IMR-90 (cell line): ENCODE results near the gene GALNT13. TPM values are rescaled to one million over a fixed set of nuclear protein-coding genes. Genes with fewer than 3 reads are reported as not detected.

Source experiments
- ATAC-seq: fragments of 200-7000 bp; cut with Tn5 transposase; 2 replicates; pipeline ENCODE4 v1.9.1; 2020; ENCODE audit warnings: low read depth, mild to moderate bottlenecking, moderate library complexity
- BruUV-seq: library from RNA; stranded (reverse); fragments of 400-500 nt; replicated peaks from 2 replicates; lab custom pipeline; 2021; lab: Mats Ljungman, UMichigan
- CTCF ChIA-PET: fragments of 300-600 bp; formaldehyde crosslinking; extraction: SDS; loops from one replicate; lab custom pipeline; 2021; ENCODE audit warnings: antibody characterized with exemption; lab: Yijun Ruan, JAX
- POLR2A ChIA-PET: fragments of 300-600 bp; sonication (Branson Sonifier 250); formaldehyde crosslinking; loops from one replicate; lab custom pipeline; 2022; ENCODE audit warnings: antibody characterized with exemption; ENCODE audit not compliant: unreplicated experiment; lab: Charles Lee
- DNase-seq: peaks from one replicate; pipeline ENCODE4 v3.0.0; 2013
- H2AFZ ChIP-seq: replicated peaks from 2 replicates; pipeline ENCODE3; 2013; ENCODE audit warnings: low read length, mild to moderate bottlenecking; ENCODE audit not compliant: poor library complexity
- H2AK5ac ChIP-seq: 2 replicates; pipeline ENCODE4 v1.6.1; 2013; ENCODE audit warnings: low read depth, low read length, inconsistent platforms
- H2AK9ac ChIP-seq: replicated peaks from 2 replicates; pipeline ENCODE3; 2013; ENCODE audit warnings: mild to moderate bottlenecking, low read depth, low read length, moderate library complexity; ENCODE audit not compliant: poor library complexity
- H2BK120ac ChIP-seq: 2 replicates; pipeline ENCODE4 v1.6.1; 2013; ENCODE audit warnings: low read depth, low read length, inconsistent platforms
- H2BK15ac ChIP-seq: 3 replicates; pipeline ENCODE4 v1.6.1; 2013; ENCODE audit warnings: low read depth, low read length, inconsistent platforms
- H2BK20ac ChIP-seq: 2 replicates; pipeline ENCODE4 v1.6.1; 2013; ENCODE audit warnings: low read depth, mild to moderate bottlenecking, inconsistent platforms, low read length, moderate library complexity
- H2BK5ac ChIP-seq: 2 replicates; pipeline ENCODE4 v1.6.1; 2013; ENCODE audit warnings: mild to moderate bottlenecking, low read depth, low read length, inconsistent platforms; ENCODE audit not compliant: poor library complexity, severe bottlenecking
- H3K14ac ChIP-seq: replicated peaks from 2 replicates; pipeline ENCODE4 v1.6.1; 2013; ENCODE audit warnings: low read depth, low read length, inconsistent platforms
- H3K18ac ChIP-seq: 2 replicates; pipeline ENCODE4 v1.6.1; 2013; ENCODE audit warnings: low read depth, low read length, control low read depth
- H3K23ac ChIP-seq: 2 replicates; pipeline ENCODE4 v1.6.1; 2013; ENCODE audit warnings: low read depth, low read length, inconsistent platforms
- H3K27ac ChIP-seq: 2 replicates; pipeline ENCODE4 v1.5.1; 2013; ENCODE audit warnings: mild to moderate bottlenecking, control low read depth, low read length; ENCODE audit not compliant: insufficient read depth
- H3K27me3 ChIP-seq: 2 replicates; pipeline ENCODE4 v1.6.1; 2013; ENCODE audit warnings: low read length; ENCODE audit not compliant: control insufficient read depth, insufficient read depth
- H3K36me3 ChIP-seq: 2 replicates; pipeline ENCODE4 v1.6.1; 2013; ENCODE audit warnings: low read length, mixed read lengths; ENCODE audit not compliant: control insufficient read depth, insufficient read depth
- H3K4ac ChIP-seq: 2 replicates; pipeline ENCODE4 v1.6.1; 2013; ENCODE audit warnings: low read depth, low read length, inconsistent platforms
- H3K4me1 ChIP-seq: 2 replicates; pipeline ENCODE4 v1.6.1; 2013; ENCODE audit warnings: low read length, mixed read lengths; ENCODE audit not compliant: control insufficient read depth, insufficient read depth
- H3K4me2 ChIP-seq: 2 replicates; pipeline ENCODE4 v1.6.1; 2013; ENCODE audit warnings: low read depth, mild to moderate bottlenecking, control low read depth, low read length, moderate library complexity
- H3K4me3 ChIP-seq: 2 replicates; pipeline ENCODE4 v1.5.1; 2013; ENCODE audit warnings: low read depth, mild to moderate bottlenecking, control low read depth, low read length, moderate library complexity; ENCODE audit not compliant: insufficient read depth
- H3K56ac ChIP-seq: 2 replicates; pipeline ENCODE4 v1.6.1; 2013; ENCODE audit warnings: low read length, inconsistent platforms; ENCODE audit not compliant: insufficient read depth; ENCODE audit errors: extremely low read depth
- H3K79me1 ChIP-seq, 2 experiments: 2 replicates each; pipeline ENCODE4 v1.6.1; 2013; ENCODE audit warnings: low read length in 2 of 2, inconsistent platforms in 1 of 2, low read depth in 1 of 2
- H3K9ac ChIP-seq: 2 replicates; pipeline ENCODE4 v1.6.1; 2013; ENCODE audit warnings: low read depth, low read length, control low read depth
- H3K9me1 ChIP-seq: 2 replicates; pipeline ENCODE4 v1.6.1; 2013; ENCODE audit warnings: low read length, inconsistent platforms; ENCODE audit not compliant: insufficient read depth
- H3K9me3 ChIP-seq: 2 replicates; pipeline ENCODE4 v1.6.1; 2013; ENCODE audit warnings: low read length; ENCODE audit not compliant: control insufficient read depth, insufficient read depth
- H4K20me1 ChIP-seq: 2 replicates; pipeline ENCODE4 v1.6.1; 2013; ENCODE audit warnings: low read length, inconsistent platforms; ENCODE audit not compliant: insufficient read depth
- H4K5ac ChIP-seq: 2 replicates; pipeline ENCODE4 v1.6.1; 2013; ENCODE audit warnings: mild to moderate bottlenecking, low read depth, low read length, control low read depth
- H4K8ac ChIP-seq, 2 experiments: 2 replicates each; pipeline ENCODE4 v1.6.1; 2013; ENCODE audit warnings: low read depth in 2 of 2, low read length in 2 of 2, control low read depth in 1 of 2, inconsistent platforms in 1 of 2
- H4K91ac ChIP-seq: 2 replicates; pipeline ENCODE4 v1.6.1; 2013; ENCODE audit warnings: low read depth, low read length, inconsistent platforms; ENCODE audit not compliant: insufficient read depth
- MAZ ChIP-seq: IDR thresholded peaks from 2 replicates; pipeline ENCODE4 v1.6.1; 2012; ENCODE audit warnings: low read depth, mild to moderate bottlenecking, low read length, improper control_type of control experiment, moderate library complexity, borderline replicate concordance
- WGBS, 2 experiments: methylation state at CpG; one replicate each; pipeline versions ENCODE4 v1.1.5 to v1.1.7; 2013; ENCODE audit warnings: missing lambda C conversion rate in 2 of 2; ENCODE audit not compliant: insufficient read length in 1 of 2; ENCODE audit errors: extremely low coverage in 2 of 2; 5-methylcytosine and 5-hydroxymethylcytosine counted together
- dilution Hi-C: fragments of 300-500 bp; cut with HindIII; formaldehyde crosslinking; loops from one replicate; pipeline ENCODE4 v1.14.3; 2018; ENCODE audit warnings: low sequenced_read_pairs; ENCODE audit not compliant: unreplicated experiment
- in situ Hi-C: fragments of 300-500 bp; cut with MboI; formaldehyde crosslinking; loops from 3 replicates; pipeline ENCODE4 v1.14.3; 2019; ENCODE audit warnings: low sequenced_read_pairs, inconsistent platforms, mixed read lengths
- intact Hi-C: fragments of 100-400 bp; cut with micrococcal nuclease; formaldehyde crosslinking; loops from 2 replicates; pipeline ENCODE4 v1.10.0; 2022
- polyA plus RNA-seq, 3 experiments: library from polyadenylated mRNA; depleted of rRNA; stranded (reverse); fragments of >200 nt; gene quantifications; 2 replicates each; pipeline ENCODE4 v1.2.3, GENCODE V29; 2012; ENCODE audit warnings: low replicate concordance in 1 of 3
- total RNA-seq: library from RNA; depleted of rRNA; stranded (reverse); fragments of >200 nt; gene quantifications from 2 replicates; pipeline ENCODE4 v1.2.3, GENCODE V29; 2012

GALNT13 gene
- total and polyA plus RNA-seq, 2 of the 4 experiments (the other 2 are of a cell fraction): 0.03 TPM; not detected in 1

GRCh38 chr2:154350911-154351310 lies 479.2 kb downstream of the GALNT13 start:
- Histone ChIP-seq H4K8ac (no peak overlapping the region), H2BK15ac (no peak overlapping the region), H3K4me3 (no peak overlapping the region), H3K56ac (no peak overlapping the region), H3K14ac (no peak overlapping the region), H3K9me1 (no peaks in the 10 kb centered on the region), H3K23ac (no peak overlapping the region), H3K36me3 (no peaks in the 10 kb centered on the region), H3K27ac (no peak overlapping the region), H2AK9ac (no peak overlapping the region), H2BK120ac (no peak overlapping the region), H3K27me3 (no peaks in the 10 kb centered on the region), H3K4ac (no peak overlapping the region), H3K9ac (no peak overlapping the region), H2AFZ (no peak overlapping the region), H3K18ac (no peak overlapping the region), H3K9me3 (peaks cover 7% of the 10 kb centered on the region), H2BK20ac (no peak overlapping the region), H2AK5ac (no peak overlapping the region), H2BK5ac (no peak overlapping the region), H4K20me1 (no peaks in the 10 kb centered on the region), H3K4me1 (no peaks in the 10 kb centered on the region), H3K4me2 (no peak overlapping the region), H4K5ac (no peak overlapping the region), H3K79me1 (no peaks in the 10 kb centered on the region), H4K91ac (no peak overlapping the region)
- no CpG with 5 or more reads among the region's 3 CpGs for WGBS, 2 experiments
- ATAC-seq (no peak), DNase-seq (no peak)
- in situ Hi-C loops (no loop called here), intact Hi-C loops (no loop called here), dilution Hi-C loops (no loop called here)
- no TSS peak for BruUV-seq
- ChIA-PET POLR2A (no interaction called here), CTCF (no interaction called here)
- no peak for TF ChIP-seq MAZ
